Heart left ventricle (tissue), 16 donors: ENCODE measurements around the gene TRPV4. TPM values are rescaled to one million over a fixed set of nuclear protein-coding genes. Genes with fewer than 3 reads are reported as not detected.

ENCODE experiments used
- ATAC-seq, 4 donors: fragments of 200-7000 bp; cut with Tn5 transposase; one replicate each; pipeline ENCODE4 v1.9.1; 2020 to 2022; ENCODE audit warnings: moderate library complexity in 4 of 4, mild to moderate bottlenecking in 3 of 4, moderate number of reproducible peaks in 1 of 4
- DNase-seq, 5 donors: peaks; one replicate each; pipeline ENCODE4 v3.0.0-alpha.2; 2020
- H3K27ac ChIP-seq, 12 donors: fragments of 200-600 bp; sonication (generic) in 4 of 12; one replicate each; pipeline versions ENCODE4 v1.5.0 to v1.8.0; 2016 to 2022; ENCODE audit warnings: mild to moderate bottlenecking in 2 of 12
- H3K27me3 ChIP-seq, 9 donors: fragments of 200-600 bp; sonication (generic) in 2 of 9; one replicate each; pipeline versions ENCODE4 v1.5.1 to v1.8.0; 2016 to 2022; ENCODE audit warnings: mild to moderate bottlenecking in 3 of 9
- H3K36me3 ChIP-seq, 9 donors: fragments of 200-600 bp; sonication (generic) in 2 of 9; one replicate each; pipeline versions ENCODE4 v1.5.0 to v1.8.0; 2018 to 2022; ENCODE audit warnings: mild to moderate bottlenecking in 2 of 9
- H3K4me1 ChIP-seq, 12 donors: fragments of 200-600 bp; sonication (generic) in 4 of 12; one replicate each; pipeline versions ENCODE4 v1.5.0 to v1.8.0; 2016 to 2022; ENCODE audit warnings: mild to moderate bottlenecking in 3 of 12
- H3K4me3 ChIP-seq, 12 donors: fragments of 200-600 bp; sonication (generic) in 4 of 12; one replicate each; pipeline versions ENCODE4 v1.5.0 to v1.8.0; 2017 to 2022; ENCODE audit warnings: mild to moderate bottlenecking in 9 of 12, moderate library complexity in 4 of 12
- H3K9me3 ChIP-seq, 12 donors: fragments of 200-600 bp; sonication (generic) in 4 of 12; one replicate each; pipeline versions ENCODE4 v1.5.0 to v1.8.0; 2016 to 2022; ENCODE audit warnings: mild to moderate bottlenecking in 1 of 12
- CTCF ChIP-seq, 12 donors: fragments of 200-600 bp; sonication (generic) in 4 of 12; IDR thresholded peaks; one replicate each; pipeline versions ENCODE4 v1.5.0 to v1.8.0; 2018 to 2022; ENCODE audit warnings: antibody characterized with exemption in 12 of 12, mild to moderate bottlenecking in 5 of 12
- POLR2A ChIP-seq, 2 donors: fragments of 450-650 bp; IDR thresholded peaks; one replicate each; pipeline ENCODE4 v1.6.1; 2017; ENCODE audit warnings: antibody characterized with exemption in 2 of 2, mild to moderate bottlenecking in 2 of 2, moderate library complexity in 2 of 2
- WGBS, 4 donors: extraction: QIAGEN DNeasy Blood & Tissue Kit in 2 of 4; methylation state at CpG; one replicate each; pipeline versions ENCODE4 v1.1.5 to v1.1.7; 2013 to 2018; 5-methylcytosine and 5-hydroxymethylcytosine counted together
- intact Hi-C, 10 donors: fragments of 100-400 bp; cut with DNase I; formaldehyde crosslinking; loops; one replicate each; pipeline versions ENCODE4 v1.11.1 to v1.14.2; 2022
- polyA plus RNA-seq, 2 donors: library from polyadenylated mRNA; stranded (reverse); fragments of 200-250 nt; gene quantifications; one replicate each; pipeline ENCODE4 v1.2.3, GENCODE V29; 2013
- total RNA-seq, 9 donors: library from RNA; depleted of rRNA in 2 of 9; stranded (reverse); fragments of >200 nt in 2 of 9; fragmentation: NEBNext Ultra II Directional in 3 of 9; extraction: Animal tissue kit (Norgen Biotek cat#: 25700) in 3 of 9; gene quantifications; one replicate each; pipeline versions ENCODE4 v1.1.0 to v1.2.4, GENCODE V29; 2016 to 2023
- donor health status: ischemic (EF 13 %, LVEDD 7.1; RV severe dilation, severe dysfunction).
- donor health status: healthy with polysubstance abuse.
- donor health status: DM: no; HTN: yes; CAD: no.
- donor health status: DM: no; HTN: no; CAD: no.
- donor health status: ischemic (EF 25% LVEDD 6.9; RV normal size, moderate dysfunction).
- donor health status: ischemic (EF 25% LVEDD 5.7; RV mildly dilated, moderate dysfunction).
- donor health status: healthy.
- donor health status: DM: yes; HTN: yes; CAD: no.
- donor health status: ischemic (EF 35%, LVEDD 5.7; RV mildly dilated, moderate dysfunction).
- donor health status: nonischemic (EF 11% LVEDD 7.7; RV severe dilation, severe dysfunction).
- donor health status: DM: yes; HTN: yes; CAD: no.
- donor health status: PGD.
- donor health status: ischemic (EF 29% LVEDD 5.4; RV normal size, mild dysfunction).
- donor health status: nonischemic (EF 23%, LVEDD 6.1; RV moderate dilation, normal function).

The TRPV4 gene
- total and polyA plus RNA-seq, 11 donors = 0.17 to 3.9 (median 0.30) TPM; not detected in 1

- intact Hi-C loops = no loop called here
- peaks cover 0 to 11% (median 7%) of the 10 kb centered on the region in 9 donors for H3K36me3 ChIP-seq
- DNase-seq = no peak
- peak in 1 of 4 donors; percentile 11 for ATAC-seq
- WGBS, 4 donors = 90 to 97% (median 94%) methylated on average over 6 of the region's 6 CpGs
- no peaks in the 10 kb centered on the region for H3K27me3 ChIP-seq
- no peak overlapping the region for H3K4me3 ChIP-seq
- H3K4me1 ChIP-seq = peaks cover 0 to 41% (median 6%) of the 10 kb centered on the region in 12 donors
- no peaks in the 10 kb centered on the region for H3K9me3 ChIP-seq
- no peak for TF ChIP-seq CTCF (IDR thresholded peaks at IDR 0.05)
- no peak for TF ChIP-seq POLR2A (IDR thresholded peaks at IDR 0.05)
- no peak overlapping the region for H3K27ac ChIP-seq
These were observed 40.5 kb upstream of the TRPV4 start for GRCh38 chr12:109873653-109874052.

GRCh38 chr12:109871668-109872314, 38.6 kb upstream of the TRPV4 start:
- intact Hi-C loops = no loop called here
- Histone ChIP-seq H3K4me1 (peaks cover 0 to 29% (median 4%) of the 10 kb centered on the region in 12 donors), H3K4me3 (no peak overlapping the region), H3K36me3 (peaks cover 0 to 11% (median 7%) of the 10 kb centered on the region in 9 donors), H3K9me3 (no peaks in the 10 kb centered on the region), H3K27me3 (no peaks in the 10 kb centered on the region), H3K27ac (no peak overlapping the region)
- TF ChIP-seq POLR2A (IDR thresholded peaks at IDR 0.05) = no peak
- TF ChIP-seq CTCF (IDR thresholded peaks at IDR 0.05) = no peak
- DNase-seq (no peak), ATAC-seq (peak in 1 of 4 donors; percentile 33)
- WGBS, 4 donors = 72 to 82% (median 77%) methylated on average over 7 of the region's 7 CpGs

GRCh38 chr12:109870648-109871047, 37.5 kb upstream of the TRPV4 start:
- H3K9me3 ChIP-seq = no peaks in the 10 kb centered on the region
- H3K27ac ChIP-seq = no peak overlapping the region
- DNase-seq (no peak), ATAC-seq (no peak)
- 65 to 79% (median 73%) methylated on average over 2 of the region's 2 CpGs for WGBS, 4 donors
- no peaks in the 10 kb centered on the region for H3K27me3 ChIP-seq
- intact Hi-C loops = no loop called here
- H3K4me1 ChIP-seq = peaks cover 0 to 29% (median 3%) of the 10 kb centered on the region in 12 donors
- TF ChIP-seq CTCF (IDR thresholded peaks at IDR 0.05) (no peak), POLR2A (IDR thresholded peaks at IDR 0.05) (no peak)
- H3K4me3 ChIP-seq = no peak overlapping the region
- peaks cover 0 to 11% (median 7%) of the 10 kb centered on the region in 9 donors for H3K36me3 ChIP-seq

GRCh38 chr12:109868182-109869051, 35.2 kb upstream of the TRPV4 start:
- no peak for ATAC-seq

More at GRCh38 chr12:109868182-109869051, 35.2 kb upstream of the TRPV4 start:
- DNase-seq = no peak
- no peak for TF ChIP-seq CTCF (IDR thresholded peaks at IDR 0.05)
- no peak for TF ChIP-seq POLR2A (IDR thresholded peaks at IDR 0.05)
- no peak overlapping the region for H3K4me3 ChIP-seq
- H3K4me1 ChIP-seq = peaks cover 0 to 45% (median 9%) of the 10 kb centered on the region in 12 donors
- no peak overlapping the region for H3K27ac ChIP-seq
- peaks cover 0 to 11% (median 7%) of the 10 kb centered on the region in 9 donors for H3K36me3 ChIP-seq
- intact Hi-C loops = no loop called here
- no peaks in the 10 kb centered on the region for H3K27me3 ChIP-seq
- WGBS, 4 donors = 85 to 89% (median 86%) methylated on average over 9 of the region's 9 CpGs
- no peaks in the 10 kb centered on the region for H3K9me3 ChIP-seq
